NCI-H446 (cell line): ENCODE data around the gene RNF4.
A peak's percentile ranks its signal among the peaks of the same experiment; 100 is the strongest.
"Not testable (repeated sequence)": the region's sequence is repeated elsewhere in the genome, so short reads cannot be mapped to it uniquely, and the experiment has no call there.

ENCODE experiments used
- DNase-seq, 2 experiments: peaks; one replicate each; lab custom pipeline; 2025; lab: John Stamatoyannopoulos, UW

The RNF4 gene

DNA sequence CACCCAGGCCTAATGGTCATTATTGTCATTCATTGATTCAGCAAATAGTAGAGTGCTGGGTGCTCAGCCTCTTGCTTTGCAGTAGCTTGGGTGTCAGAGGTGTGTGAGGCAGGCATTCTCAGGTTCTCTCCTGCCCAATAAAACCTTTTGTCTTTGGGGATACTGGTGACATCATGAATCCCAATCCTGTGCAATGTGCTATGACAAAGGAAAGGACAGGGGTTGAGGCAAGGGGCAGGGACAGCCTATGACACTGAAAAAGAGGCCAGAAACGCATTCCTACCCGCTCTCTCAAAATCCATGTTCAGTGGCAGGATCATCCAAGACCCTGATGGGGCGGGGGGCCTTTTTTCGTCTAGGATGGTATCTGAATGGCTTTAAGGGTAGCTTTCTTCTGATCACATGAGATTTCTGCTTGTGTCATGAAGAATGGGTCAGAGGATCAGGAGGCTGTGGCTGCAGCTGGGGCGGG lies 66.0 kb downstream of the RNF4 start:
- no peak for DNase-seq

GRCh38 chr4:2535376-2536192 lies 66.7 kb downstream of the RNF4 start:
- DNase-seq = peak in 1 of 2 experiments; percentile 7

DNA sequence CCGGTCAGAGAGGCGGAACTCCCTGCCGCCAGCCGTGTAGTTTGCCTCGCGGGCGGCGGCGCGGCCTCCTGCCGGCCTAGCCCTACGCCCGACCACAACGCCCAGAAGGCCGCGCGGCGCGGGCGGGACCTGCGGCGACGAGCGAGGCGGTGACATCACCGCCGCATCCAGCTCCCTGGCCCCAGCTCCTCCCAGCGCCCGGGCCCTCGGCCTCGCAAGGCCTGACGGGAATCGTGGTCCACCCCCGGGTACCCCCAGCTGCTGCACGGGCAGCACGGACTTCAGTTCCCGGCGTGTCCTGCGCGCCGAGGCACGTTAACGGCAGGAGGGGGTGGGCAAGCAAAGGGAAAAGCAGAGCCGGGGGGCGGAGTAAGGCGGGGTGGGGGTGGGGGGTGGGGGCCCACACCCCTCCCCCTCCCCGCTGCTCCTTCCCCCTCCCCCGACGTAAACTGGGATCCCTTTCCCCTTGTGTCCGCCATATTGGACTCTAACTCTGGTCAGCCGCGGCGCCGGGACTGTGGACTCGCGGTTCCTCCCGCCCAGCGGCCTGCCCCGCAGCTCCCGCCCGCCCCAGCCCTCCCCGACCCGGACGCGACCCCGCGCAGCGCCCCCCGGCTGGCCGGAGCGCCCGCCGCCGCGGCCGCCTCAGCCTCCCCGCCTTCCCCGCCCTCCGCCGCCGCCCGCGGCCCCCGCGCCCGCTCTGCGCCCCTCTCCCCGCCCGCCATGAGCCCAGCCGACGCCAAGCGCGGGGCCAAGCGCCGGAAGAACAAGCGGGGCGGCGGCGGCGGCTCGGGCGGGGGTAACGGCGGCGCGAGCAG lies 67.5 kb downstream of the RNF4 start, which contains the start of gene FAM193A:
Gene FAM193A, plus strand, starts transcription at position 455 of the 818 bp plus-strand sequence. Its CDS starts 269 bp downstream, at position 724.
- peak; percentile 81 to 97 for DNase-seq

DNA sequence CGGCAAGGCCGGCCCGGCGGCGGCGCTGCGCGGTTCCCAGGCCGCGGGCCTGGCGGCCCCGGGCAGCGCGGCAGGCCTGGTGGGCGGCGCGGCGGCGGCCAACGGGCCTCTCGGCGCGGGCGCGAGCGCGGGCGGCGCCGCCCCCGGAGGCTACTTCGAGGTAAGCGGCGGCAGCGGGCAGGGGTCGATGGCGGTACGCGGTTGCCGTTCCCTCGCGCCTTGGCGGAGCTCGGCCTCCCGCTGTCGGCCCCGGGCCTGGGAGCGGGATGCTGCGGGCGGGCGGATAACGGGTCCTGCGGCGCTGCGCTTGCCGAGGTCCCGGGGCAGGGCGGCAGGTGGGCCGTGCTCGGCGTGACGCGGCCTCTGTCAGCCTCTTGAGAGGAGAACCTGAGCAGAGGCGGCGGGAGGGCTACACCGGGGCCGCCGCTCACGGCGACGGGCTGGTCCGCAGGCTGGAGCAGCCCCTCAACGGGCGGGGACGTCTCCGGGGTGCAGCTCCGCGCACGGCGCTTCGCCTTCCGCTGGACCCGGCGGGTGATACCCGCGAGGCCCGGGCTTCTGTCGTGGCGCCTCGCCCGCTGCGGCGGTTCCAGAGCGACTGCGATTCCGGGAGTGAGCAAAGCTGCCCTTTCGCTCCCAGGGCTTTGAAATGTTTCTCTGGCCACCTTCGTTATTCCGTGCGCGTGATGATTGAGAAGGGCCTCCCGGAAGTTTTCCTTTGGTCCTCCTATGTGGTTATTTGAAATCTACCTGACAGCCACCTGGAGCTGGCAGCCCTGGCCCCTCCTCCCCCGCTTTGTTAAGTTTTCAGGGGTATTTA lies 68.3 kb downstream of the RNF4 start:
- peak in 1 of 2 experiments; percentile 9 for DNase-seq

DNA sequence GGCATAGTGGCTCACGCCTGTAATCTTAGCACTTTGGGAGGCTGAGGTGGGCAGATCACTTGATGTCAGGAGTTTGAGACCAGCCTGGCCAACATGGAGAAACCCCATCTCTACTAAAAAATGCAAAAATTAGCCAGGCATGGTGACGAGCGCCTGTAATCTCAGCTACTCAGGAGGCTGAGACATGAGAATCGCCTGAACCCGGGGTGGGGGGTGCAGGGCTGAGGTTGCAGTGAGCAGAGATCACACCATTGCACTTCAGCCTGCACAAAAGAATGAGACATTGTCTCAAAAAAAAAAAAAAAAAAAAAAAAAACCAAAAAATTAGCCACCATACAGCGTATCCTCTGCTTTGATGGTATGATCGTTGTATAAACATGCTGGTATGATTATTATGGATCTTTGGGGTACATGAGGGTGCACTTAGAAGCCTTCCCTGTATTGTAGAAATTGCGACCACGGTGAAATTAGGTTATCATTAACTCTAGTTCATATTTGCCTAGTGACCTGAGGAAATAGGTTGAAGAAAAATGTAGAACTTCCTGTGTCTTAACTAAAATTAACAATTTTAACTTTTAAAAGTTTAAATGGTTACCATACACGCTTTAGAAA lies 74.8 kb downstream of the RNF4 start:
- DNase-seq = not testable (repeated sequence)

- no peak for DNase-seq
These were observed 76.6 kb downstream of the RNF4 start for GRCh38 chr4:2545321-2546013.

DNA sequence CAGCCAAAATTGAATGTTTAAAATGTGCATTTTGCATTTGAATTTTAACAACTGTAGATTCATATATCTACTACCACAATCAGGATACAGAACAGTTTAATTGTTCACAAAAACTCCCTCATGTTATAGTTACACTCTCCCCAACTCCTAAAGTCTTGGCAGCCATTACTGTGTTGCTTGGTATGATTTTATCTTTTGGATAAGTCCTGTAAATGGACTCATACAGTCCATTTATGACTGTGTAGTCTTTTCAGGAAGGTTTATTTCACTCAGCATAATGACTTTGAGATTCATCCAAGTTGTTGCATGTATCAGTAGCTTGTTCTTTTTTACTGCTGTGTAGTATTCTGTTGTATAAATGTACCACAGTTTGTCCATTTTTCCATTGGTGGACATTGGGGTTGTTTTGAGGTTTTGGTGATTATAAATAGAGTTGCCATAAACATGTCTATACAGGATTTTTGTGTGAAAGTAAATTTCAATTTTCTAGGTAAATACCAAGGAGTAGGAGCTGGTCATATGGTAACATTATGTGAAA lies 77.4 kb downstream of the RNF4 start:
- no peak for DNase-seq

DNA sequence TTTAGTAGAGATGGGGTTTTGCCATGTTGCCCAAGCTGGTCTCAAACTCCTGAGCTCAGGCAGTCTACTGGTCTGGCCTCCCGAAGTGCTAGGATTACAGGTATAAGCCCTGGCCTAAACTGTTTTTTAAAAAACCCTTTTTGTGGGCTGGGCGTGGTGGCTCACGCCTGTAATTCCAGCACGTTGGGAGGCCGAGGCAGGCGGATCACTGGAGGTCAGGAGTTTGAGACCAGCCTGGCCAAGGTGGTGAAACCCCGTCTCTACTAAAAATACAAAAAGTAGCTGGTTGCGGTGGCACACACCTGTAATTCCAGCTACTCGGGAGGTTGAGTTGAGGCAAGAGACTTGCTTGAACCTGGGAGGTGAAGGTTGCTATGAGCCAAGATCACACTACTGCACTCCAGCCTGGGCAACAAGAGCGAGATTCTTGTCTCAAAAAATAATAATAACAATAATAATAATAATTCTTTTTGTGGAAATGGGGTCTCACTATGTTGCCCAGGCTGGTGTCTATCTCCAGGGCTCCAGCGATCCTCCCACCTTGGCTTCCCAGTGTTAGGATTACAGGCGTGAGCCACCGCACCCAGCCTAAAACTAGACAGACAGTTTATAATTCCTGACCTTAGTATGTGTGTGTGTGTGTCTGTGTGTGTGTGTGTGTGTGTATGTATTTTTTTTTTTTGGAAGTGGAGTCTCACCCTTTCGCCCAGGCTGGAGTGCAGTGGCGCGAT lies 78.2 kb downstream of the RNF4 start:
- DNase-seq = not testable (repeated sequence)

DNA sequence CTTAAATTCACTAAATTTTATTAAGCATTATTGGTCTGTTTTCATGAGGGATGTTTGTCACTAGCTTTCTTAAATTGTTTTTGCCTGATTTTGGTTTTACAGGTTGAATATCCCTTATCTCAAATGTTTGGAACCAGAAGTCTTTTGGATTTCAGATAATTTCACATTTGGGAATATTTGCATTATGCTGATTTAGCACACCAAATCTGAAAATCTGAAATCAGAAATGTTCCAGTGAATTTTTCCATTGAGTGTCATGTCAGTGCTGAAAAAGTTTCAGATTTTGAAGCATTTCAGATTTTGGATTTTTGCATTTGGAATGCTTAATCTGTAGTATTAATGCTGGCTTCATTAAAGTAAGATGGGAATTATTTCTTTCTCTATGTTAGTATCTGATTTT lies 82.2 kb downstream of the RNF4 start:
- no peak for DNase-seq

DNA sequence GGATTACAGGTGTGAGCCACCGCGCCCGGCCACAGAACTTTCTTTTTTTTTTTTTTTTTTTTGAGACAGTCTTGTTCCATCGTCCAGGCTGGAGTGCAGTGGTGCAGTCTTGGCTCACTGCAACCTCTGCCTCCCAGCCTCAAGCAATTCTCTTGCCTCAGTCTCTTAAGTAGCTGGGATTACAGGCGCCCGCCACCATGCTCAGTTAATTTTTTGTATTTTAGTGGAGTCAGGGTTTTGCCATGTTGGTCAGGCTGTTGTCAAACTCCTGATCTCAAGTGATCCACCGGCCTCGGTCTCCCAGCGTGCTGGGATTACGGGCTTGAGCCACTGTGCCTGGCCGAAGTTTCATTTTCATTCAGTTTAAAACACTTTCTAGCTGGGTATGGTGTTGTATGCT lies 83.9 kb downstream of the RNF4 start:
- DNase-seq = no peak

GRCh38 chr4:2558301-2558700 lies 89.4 kb downstream of the RNF4 start:
- DNase-seq = no peak

DNA sequence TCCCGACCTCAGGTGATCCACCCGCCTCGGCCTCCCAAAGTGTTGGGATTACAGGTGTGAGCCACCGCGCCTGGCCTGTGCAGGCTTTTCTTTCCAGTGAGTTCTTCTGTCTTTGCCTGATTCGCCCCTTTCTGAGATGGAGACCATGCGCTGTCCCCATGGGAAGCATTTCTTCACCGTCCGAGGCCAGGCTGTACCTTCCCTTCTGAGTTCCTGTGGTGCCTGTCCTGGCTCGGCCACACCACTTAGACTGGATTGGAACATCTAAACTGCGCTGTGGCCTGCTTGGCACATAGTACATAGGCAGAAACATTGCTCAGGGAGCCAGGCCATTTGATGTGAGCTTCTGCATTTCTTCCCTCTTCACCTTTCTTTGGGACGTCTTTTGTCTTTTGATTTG lies 91.3 kb downstream of the RNF4 start:
- no peak for DNase-seq
